ENCODE data around the gene IREB2. TPM values are rescaled to one million over a fixed set of nuclear protein-coding genes. Genes with fewer than 3 reads are reported as not detected.

The IREB2 gene
- total and polyA plus RNA-seq, 2 of the 13 experiments (the other 11 are each of a cell fraction or from before 2014, with no cell fraction given), result 24.2 to 30.4 TPM

GRCh38 chr15:78408961-78409360 is 29.1 kb upstream of the IREB2 start:
- TF ChIP-seq DNMT1 (CRISPR knock-in tag; IDR thresholded peaks at IDR 0.05) (no peak), AGO1 (IDR thresholded peaks at IDR 0.05; ENCODE audit: low read depth, low read length, poor library complexity, severe bottlenecking) (no peak), ZBTB14 (CRISPR knock-in tag; IDR thresholded peaks at IDR 0.05) (no peak), CREB1 (IDR thresholded peaks at IDR 0.05) (no peak), CREB1 (CRISPR knock-in tag; IDR thresholded peaks at IDR 0.05) (no peak), ZFX (CRISPR knock-in tag; IDR thresholded peaks at IDR 0.05; ENCODE audit: low read depth) (no peak), IRF2 (CRISPR knock-in tag; IDR thresholded peaks at IDR 0.05) (no peak), ZNF275 (CRISPR knock-in tag; IDR thresholded peaks at IDR 0.05; ENCODE audit: borderline replicate concordance) (no peak), SPEN (CRISPR knock-in tag; IDR thresholded peaks at IDR 0.05; ENCODE audit: low read depth) (no peak), SRSF4 (IDR thresholded peaks at IDR 0.05; ENCODE audit: low read depth, low read length, poor library complexity, severe bottlenecking) (no peak), MLX (CRISPR knock-in tag; IDR thresholded peaks at IDR 0.05) (no peak), ZNF333 (CRISPR knock-in tag; IDR thresholded peaks at IDR 0.05; ENCODE audit: borderline replicate concordance) (no peak), SMAD9 (CRISPR knock-in tag; IDR thresholded peaks at IDR 0.05) (no peak), RELA (CRISPR knock-in tag; IDR thresholded peaks at IDR 0.05) (no peak), ZNF780A (CRISPR knock-in tag; IDR thresholded peaks at IDR 0.05) (no peak), SYNCRIP (IDR thresholded peaks at IDR 0.05; ENCODE audit: insufficient read depth, low read depth, low read length) (no peak)
- TF ChIP-seq, protein P1, sequence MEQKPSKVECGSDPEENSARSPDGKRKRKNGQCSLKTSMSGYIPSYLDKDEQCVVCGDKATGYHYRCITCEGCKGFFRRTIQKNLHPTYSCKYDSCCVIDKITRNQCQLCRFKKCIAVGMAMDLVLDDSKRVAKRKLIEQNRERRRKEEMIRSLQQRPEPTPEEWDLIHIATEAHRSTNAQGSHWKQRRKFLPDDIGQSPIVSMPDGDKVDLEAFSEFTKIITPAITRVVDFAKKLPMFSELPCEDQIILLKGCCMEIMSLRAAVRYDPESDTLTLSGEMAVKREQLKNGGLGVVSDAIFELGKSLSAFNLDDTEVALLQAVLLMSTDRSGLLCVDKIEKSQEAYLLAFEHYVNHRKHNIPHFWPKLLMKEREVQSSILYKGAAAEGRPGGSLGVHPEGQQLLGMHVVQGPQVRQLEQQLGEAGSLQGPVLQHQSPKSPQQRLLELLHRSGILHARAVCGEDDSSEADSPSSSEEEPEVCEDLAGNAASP (CRISPR knock-in tag; IDR thresholded peaks at IDR 0.05; ENCODE audit: borderline replicate concordance), result no peak
- H3K27me3 ChIP-seq (ENCODE audit: control insufficient read depth in 1 of 2, insufficient read depth in 2 of 2, low read length in 2 of 2), result peaks cover 1 to 10% of the 10 kb centered on the region in 2 experiments; a peak in 3 of 5 replicates
- H3K36me3 ChIP-seq (replicated peaks in 1 of 2; ENCODE audit: control insufficient read depth in 1 of 2, insufficient read depth in 2 of 2, low read length in 2 of 2), result no peaks in the 10 kb centered on the region
- no peak overlapping the region for H3K4me2 ChIP-seq (ENCODE audit: low read depth, low read length)
- no peaks in the 10 kb centered on the region for H3K79me2 ChIP-seq (ENCODE audit: insufficient read depth, low read length)
- no peak overlapping the region for H3K27ac ChIP-seq (ENCODE audit: extremely low read length, insufficient read depth, low read length)
- 0% methylated on average over 2 of the region's 2 CpGs for WGBS (ENCODE audit: low lambda C conversion rate)
- H3K4me3 ChIP-seq (replicated peaks in 1 of 3; ENCODE audit: insufficient read depth in 1 of 3, low read depth in 2 of 3, low read length in 3 of 3), result no peak overlapping the region
- ATAC-seq (no peak), FAIRE-seq (no peak), DNase-seq (ENCODE audit: low spot score) (no peak)
- no peak overlapping the region for H2AFZ ChIP-seq (ENCODE audit: low read length)
- in situ Hi-C loops (cut with HindIII; ENCODE audit: extremely low pct_ligation_motif_present, low pct_unique_long_range_greater_than_20kb) (no loop called here), intact Hi-C loops (cut with micrococcal nuclease; ENCODE audit: unreplicated experiment) (no loop called here)
- no TSS peak for BruUV-seq (replicated peaks)
- H3K4me1 ChIP-seq (ENCODE audit: insufficient read depth, low read length), result no peaks in the 10 kb centered on the region
- H3K9me3 ChIP-seq (ENCODE audit: low read length), result no peaks in the 10 kb centered on the region
- H3K9ac ChIP-seq (ENCODE audit: insufficient read depth, low read depth, low read length), result no peak overlapping the region
- H4K20me1 ChIP-seq (ENCODE audit: insufficient read depth, low read length), result no peaks in the 10 kb centered on the region
- POLR2A ChIA-PET, result no interaction called here
- CTCF ChIA-PET (ENCODE audit: low intra/inter-chr PET ratio, low total read pairs), result no interaction called here

All from HepG2 (cell line).